ENCODE data around the gene WDR27. TPM values are rescaled to one million over a fixed set of nuclear protein-coding genes. Genes with fewer than 3 reads are reported as not detected.

Gene WDR27
- total and polyA plus RNA-seq, 4 donors: 4.5 to 58.7 (median 40.4) TPM

DNA sequence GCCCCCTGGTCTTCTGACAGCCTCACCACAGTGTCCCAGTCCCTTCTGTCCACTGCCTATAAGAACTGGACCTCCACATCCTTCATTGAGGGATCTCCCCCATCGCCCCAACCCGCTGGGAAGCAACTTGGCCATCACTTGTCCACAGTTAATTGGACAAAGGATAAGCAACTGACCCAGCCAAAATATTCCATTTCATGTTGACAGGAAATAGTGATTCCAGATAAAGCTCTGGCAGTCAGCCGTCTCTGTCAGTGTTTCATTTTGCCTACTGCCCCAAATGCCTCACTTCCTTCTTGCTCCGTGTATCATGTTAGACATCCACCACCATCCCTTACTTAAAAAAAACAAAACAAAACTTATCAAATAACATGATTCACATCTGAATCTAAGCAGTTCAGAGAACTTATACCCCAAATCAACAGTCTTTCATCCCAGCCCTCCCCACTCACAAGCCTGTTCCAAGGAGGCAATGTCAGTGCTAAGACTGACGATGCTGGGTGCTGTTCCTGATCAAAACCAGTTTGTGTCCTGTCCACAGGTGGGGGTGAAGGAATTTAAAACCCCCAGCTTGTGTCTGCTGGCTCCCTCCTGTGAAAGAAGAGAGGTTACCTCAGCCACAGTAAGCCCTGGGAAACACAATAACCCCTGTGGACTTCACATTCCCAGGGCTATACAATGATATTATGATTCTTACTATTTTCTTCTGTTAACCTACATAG, 162.5 kb downstream of the WDR27 start:
- Histone ChIP-seq H3K36me3 (ENCODE audit: control insufficient read depth in 1 of 2, insufficient read depth in 2 of 2, low read length in 1 of 2) (no peaks in the 10 kb centered on the region), H3K4me1 (ENCODE audit: control insufficient read depth in 1 of 2, insufficient read depth in 2 of 2, low read length in 2 of 2) (no peaks in the 10 kb centered on the region), H3K4me3 (ENCODE audit: low read length in 2 of 2) (no peak overlapping the region), H3K27ac (ENCODE audit: low read depth in 1 of 2, low read length in 2 of 2) (no peak overlapping the region), H3K27me3 (ENCODE audit: control insufficient read depth in 1 of 2, insufficient read depth in 2 of 2, low read length in 1 of 2) (no peaks in the 10 kb centered on the region), H3K9me3 (ENCODE audit: control insufficient read depth, low read length) (peaks cover 3% of the 10 kb centered on the region)
- WGBS, 2 donors: 47 to 48% methylated on average over 5 of the region's 5 CpGs
- ATAC-seq (ENCODE audit: low FRiP score) (no peak), DNase-seq (no peak)
- intact Hi-C loops (cut with DNase I): no loop called here

- WGBS, 2 donors: 84 to 95% methylated on average over 5 of the region's 5 CpGs
- DNase-seq (no peak), ATAC-seq (ENCODE audit: low FRiP score) (no peak)
- Histone ChIP-seq H3K36me3 (ENCODE audit: control insufficient read depth in 1 of 2, insufficient read depth in 2 of 2, low read length in 1 of 2) (no peaks in the 10 kb centered on the region), H3K9me3 (ENCODE audit: control insufficient read depth, low read length) (peaks cover 6% of the 10 kb centered on the region), H3K27ac (ENCODE audit: low read depth in 1 of 2, low read length in 2 of 2) (no peak overlapping the region), H3K4me1 (ENCODE audit: control insufficient read depth in 1 of 2, insufficient read depth in 2 of 2, low read length in 2 of 2) (no peaks in the 10 kb centered on the region), H3K27me3 (ENCODE audit: control insufficient read depth in 1 of 2, insufficient read depth in 2 of 2, low read length in 1 of 2) (no peaks in the 10 kb centered on the region), H3K4me3 (ENCODE audit: low read length in 2 of 2) (no peak overlapping the region)
- intact Hi-C loops (cut with DNase I): no loop called here
Observed at GRCh38 chr6:169536446-169537170, 165.2 kb downstream of the WDR27 start.

DNA sequence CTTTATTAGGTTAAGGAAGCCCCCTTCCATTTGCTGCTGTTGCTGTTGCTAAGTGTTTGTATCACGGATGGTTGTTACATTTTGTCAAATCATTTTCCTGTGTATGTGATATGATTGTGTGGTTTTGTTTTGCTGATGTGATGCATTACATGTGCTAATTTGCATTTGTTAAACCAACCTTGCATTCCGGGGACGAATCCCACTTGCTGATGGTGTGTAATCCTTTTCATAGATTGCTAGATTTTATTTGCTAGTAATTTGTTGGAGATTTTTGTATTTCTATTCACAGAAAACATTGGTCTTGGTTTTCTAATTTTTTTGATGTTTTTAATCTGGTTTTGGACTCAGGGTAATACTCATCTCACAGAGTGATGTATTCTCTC, 167.8 kb downstream of the WDR27 start:
- intact Hi-C loops (cut with DNase I): no loop called here
- H3K36me3 ChIP-seq (ENCODE audit: control insufficient read depth in 1 of 2, insufficient read depth in 2 of 2, low read length in 1 of 2): no peaks in the 10 kb centered on the region
- DNase-seq: no peak
- ATAC-seq (ENCODE audit: low FRiP score): no peak
- no peak overlapping the region for H3K27ac ChIP-seq (ENCODE audit: low read depth in 1 of 2, low read length in 2 of 2)
- H3K27me3 ChIP-seq (ENCODE audit: control insufficient read depth in 1 of 2, insufficient read depth in 2 of 2, low read length in 1 of 2): no peaks in the 10 kb centered on the region
- H3K4me1 ChIP-seq (ENCODE audit: control insufficient read depth in 1 of 2, insufficient read depth in 2 of 2, low read length in 2 of 2): no peaks in the 10 kb centered on the region
- peaks cover 6% of the 10 kb centered on the region for H3K9me3 ChIP-seq (ENCODE audit: control insufficient read depth, low read length)
- WGBS, 2 donors: 96% methylated on average over 3 of the region's 3 CpGs
- no peak overlapping the region for H3K4me3 ChIP-seq (ENCODE audit: low read length in 2 of 2)

- DNase-seq: no peak
- 99% methylated on average over 6 of the region's 6 CpGs for WGBS, 2 donors
- ATAC-seq (ENCODE audit: low FRiP score): no peak
- Histone ChIP-seq H3K27me3 (ENCODE audit: control insufficient read depth in 1 of 2, insufficient read depth in 2 of 2, low read length in 1 of 2) (no peaks in the 10 kb centered on the region), H3K4me1 (ENCODE audit: control insufficient read depth in 1 of 2, insufficient read depth in 2 of 2, low read length in 2 of 2) (no peaks in the 10 kb centered on the region), H3K4me3 (ENCODE audit: low read length in 2 of 2) (no peak overlapping the region), H3K27ac (ENCODE audit: low read depth in 1 of 2, low read length in 2 of 2) (no peak overlapping the region), H3K9me3 (ENCODE audit: control insufficient read depth, low read length) (peaks cover 6% of the 10 kb centered on the region), H3K36me3 (ENCODE audit: control insufficient read depth in 1 of 2, insufficient read depth in 2 of 2, low read length in 1 of 2) (no peaks in the 10 kb centered on the region)
- intact Hi-C loops (cut with DNase I): no loop called here
Observed at GRCh38 chr6:169533301-169534038, 168.4 kb downstream of the WDR27 start.

GRCh38 chr6:169530752-169531123, 171.1 kb downstream of the WDR27 start:
- no peaks in the 10 kb centered on the region for H3K4me1 ChIP-seq (ENCODE audit: control insufficient read depth in 1 of 2, insufficient read depth in 2 of 2, low read length in 2 of 2)
- DNase-seq (no peak), ATAC-seq (ENCODE audit: low FRiP score) (no peak)
- H3K4me3 ChIP-seq (ENCODE audit: low read length in 2 of 2): no peak overlapping the region
- H3K36me3 ChIP-seq (ENCODE audit: control insufficient read depth in 1 of 2, insufficient read depth in 2 of 2, low read length in 1 of 2): no peaks in the 10 kb centered on the region
- peaks cover 3% of the 10 kb centered on the region for H3K9me3 ChIP-seq (ENCODE audit: control insufficient read depth, low read length)
- 95 to 97% methylated on average over 1 of the region's 1 CpG for WGBS, 2 donors
- no peak overlapping the region for H3K27ac ChIP-seq (ENCODE audit: low read depth in 1 of 2, low read length in 2 of 2)
- intact Hi-C loops (cut with DNase I): no loop called here
- no peaks in the 10 kb centered on the region for H3K27me3 ChIP-seq (ENCODE audit: control insufficient read depth in 1 of 2, insufficient read depth in 2 of 2, low read length in 1 of 2)

- Histone ChIP-seq H3K9me3 (ENCODE audit: control insufficient read depth, low read length) (peaks cover 3% of the 10 kb centered on the region), H3K27me3 (ENCODE audit: control insufficient read depth in 1 of 2, insufficient read depth in 2 of 2, low read length in 1 of 2) (no peaks in the 10 kb centered on the region), H3K4me3 (ENCODE audit: low read length in 2 of 2) (no peak overlapping the region), H3K27ac (ENCODE audit: low read depth in 1 of 2, low read length in 2 of 2) (no peak overlapping the region), H3K36me3 (ENCODE audit: control insufficient read depth in 1 of 2, insufficient read depth in 2 of 2, low read length in 1 of 2) (no peaks in the 10 kb centered on the region), H3K4me1 (ENCODE audit: control insufficient read depth in 1 of 2, insufficient read depth in 2 of 2, low read length in 2 of 2) (no peaks in the 10 kb centered on the region)
- WGBS, 2 donors: 53% methylated on average over 13 of the region's 13 CpGs
- intact Hi-C loops (cut with DNase I): no loop called here
- ATAC-seq (ENCODE audit: low FRiP score): peak; percentile 62
- peak; percentile 59 to 76 for DNase-seq
Observed at GRCh38 chr6:169529931-169530751, 171.7 kb downstream of the WDR27 start.

DNA sequence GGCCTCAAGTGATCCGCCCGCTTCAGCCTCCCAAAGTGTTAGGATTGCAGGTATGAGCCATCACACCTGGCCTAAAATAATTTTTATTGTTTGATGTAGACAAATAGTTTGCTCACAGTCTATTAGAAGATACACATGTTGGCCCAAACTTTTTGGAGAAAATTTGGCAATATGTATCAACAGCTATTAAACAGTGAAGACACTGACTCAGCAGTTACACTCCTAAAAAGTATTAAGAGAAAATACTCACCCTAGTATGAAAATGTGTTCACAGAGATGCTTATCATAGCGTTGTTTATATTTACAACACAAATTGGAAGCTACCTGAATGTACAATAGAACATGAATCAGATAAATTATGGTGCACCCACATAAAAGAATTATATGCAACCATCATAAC, 173.1 kb downstream of the WDR27 start:
- H3K9me3 ChIP-seq (ENCODE audit: control insufficient read depth, low read length): peaks cover 2% of the 10 kb centered on the region
- no peak overlapping the region for H3K4me3 ChIP-seq (ENCODE audit: low read length in 2 of 2)
- intact Hi-C loops (cut with DNase I): no loop called here
- WGBS, 2 donors: 96 to 97% methylated on average over 3 of the region's 3 CpGs
- no peak overlapping the region for H3K27ac ChIP-seq (ENCODE audit: low read depth in 1 of 2, low read length in 2 of 2)
- no peaks in the 10 kb centered on the region for H3K27me3 ChIP-seq (ENCODE audit: control insufficient read depth in 1 of 2, insufficient read depth in 2 of 2, low read length in 1 of 2)
- DNase-seq (no peak), ATAC-seq (ENCODE audit: low FRiP score) (no peak)
- H3K36me3 ChIP-seq (ENCODE audit: control insufficient read depth in 1 of 2, insufficient read depth in 2 of 2, low read length in 1 of 2): no peaks in the 10 kb centered on the region
- no peaks in the 10 kb centered on the region for H3K4me1 ChIP-seq (ENCODE audit: control insufficient read depth in 1 of 2, insufficient read depth in 2 of 2, low read length in 2 of 2)

DNA sequence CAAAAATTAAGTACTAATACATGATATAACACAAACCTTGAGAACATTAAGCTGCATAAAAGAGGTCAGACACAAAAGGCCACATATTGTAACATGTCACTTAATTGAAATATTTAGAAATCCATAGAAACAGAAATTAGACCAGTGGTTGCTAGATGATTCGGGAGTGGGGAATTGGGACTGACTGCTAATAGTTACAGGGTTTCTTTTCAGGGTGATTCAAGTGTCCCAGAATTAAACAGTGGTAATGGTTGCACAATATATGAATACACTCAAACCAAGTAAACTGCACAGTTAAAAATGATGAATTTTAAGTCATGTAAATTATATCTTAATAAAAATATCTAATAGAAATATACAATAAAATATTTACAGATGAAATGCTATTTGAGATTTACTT, 174.5 kb downstream of the WDR27 start:
- DNase-seq (no peak), ATAC-seq (ENCODE audit: low FRiP score) (no peak)
- intact Hi-C loops (cut with DNase I): no loop called here
- 96 to 100% methylated on average over 1 of the region's 1 CpG for WGBS, 2 donors
- Histone ChIP-seq H3K4me1 (ENCODE audit: control insufficient read depth in 1 of 2, insufficient read depth in 2 of 2, low read length in 2 of 2) (no peaks in the 10 kb centered on the region), H3K27me3 (ENCODE audit: control insufficient read depth in 1 of 2, insufficient read depth in 2 of 2, low read length in 1 of 2) (no peaks in the 10 kb centered on the region), H3K4me3 (ENCODE audit: low read length in 2 of 2) (no peak overlapping the region), H3K9me3 (ENCODE audit: control insufficient read depth, low read length) (no peaks in the 10 kb centered on the region), H3K36me3 (ENCODE audit: control insufficient read depth in 1 of 2, insufficient read depth in 2 of 2, low read length in 1 of 2) (no peaks in the 10 kb centered on the region), H3K27ac (ENCODE audit: low read depth in 1 of 2, low read length in 2 of 2) (no peak overlapping the region)
